Testis (tissue), 3 donors: ENCODE results near the gene CUEDC1. TPM values are rescaled to one million over a fixed set of nuclear protein-coding genes. Genes with fewer than 3 reads are reported as not detected.

ENCODE experiments used
- DNase-seq: peaks from one replicate; pipeline ENCODE4 v3.0.0-alpha.2; 2019
- H3K27ac ChIP-seq, 2 donors: fragments of 200-600 bp; sonication (generic); one replicate each; pipeline ENCODE4 v1.5.1; 2019
- H3K27me3 ChIP-seq: fragments of 200-600 bp; sonication (generic); one replicate; pipeline ENCODE4 v1.5.1; 2019
- H3K36me3 ChIP-seq: fragments of 200-600 bp; sonication (generic); one replicate; pipeline ENCODE4 v1.5.1; 2017; ENCODE audit warnings: low read depth; ENCODE audit errors: missing control alignments
- H3K4me1 ChIP-seq: fragments of 200-600 bp; sonication (generic); one replicate; pipeline ENCODE4 v1.5.1; 2019
- H3K4me3 ChIP-seq, 2 donors: fragments of 200-600 bp; sonication (generic); one replicate each; pipeline ENCODE4 v1.5.1; 2017 to 2019
- H3K9me3 ChIP-seq: fragments of 200-600 bp; sonication (generic); one replicate; pipeline ENCODE4 v1.5.1; 2017
- POLR2A ChIP-seq: fragments of 450-650 bp; IDR thresholded peaks from one replicate; pipeline ENCODE4 v1.6.1; 2017; ENCODE audit warnings: antibody characterized with exemption, mild to moderate bottlenecking, moderate library complexity
- WGBS, 2 donors: methylation state at CpG; one replicate each; pipeline ENCODE4 v1.1.5; 2018; 5-methylcytosine and 5-hydroxymethylcytosine counted together
- intact Hi-C: fragments of 100-400 bp; cut with DNase I; formaldehyde crosslinking; loops from one replicate; pipeline ENCODE4 v1.15.1; 2023; ENCODE audit warnings: low total_unique reads
- polyA plus RNA-seq: library from polyadenylated mRNA; stranded (reverse); fragments of 350-450 nt; fragmentation: Illumina TruSeq; extraction: RNeasy Lipid Tissue Mini Kit (QIAGEN cat#74804); gene quantifications from one replicate; pipeline ENCODE4 v1.2.3, GENCODE V29; 2014; ENCODE audit warnings: low read depth, low replicate concordance; ENCODE audit not compliant: insufficient read depth
- total RNA-seq, 2 donors: library from RNA; depleted of rRNA; stranded (reverse); fragments of >200 nt; gene quantifications; one replicate each; pipeline ENCODE4 v1.2.3, GENCODE V29; 2016
- TF ChIP-seq, protein P1 (sequence below), 3 experiments: fragments of 450-650 bp in 2 of 3; fragments of 200-600 bp in 1 of 3; sonication (generic) in 1 of 3; IDR thresholded peaks; one replicate each; pipeline ENCODE4 v1.5.1; 2016 to 2019; ENCODE audit warnings: antibody characterized with exemption in 3 of 3, mild to moderate bottlenecking in 2 of 3, moderate library complexity in 1 of 3

Gene CUEDC1
- total and polyA plus RNA-seq, 3 donors from 2014 or later = 6.5 to 13.3 (median 8.6) TPM

DNA sequence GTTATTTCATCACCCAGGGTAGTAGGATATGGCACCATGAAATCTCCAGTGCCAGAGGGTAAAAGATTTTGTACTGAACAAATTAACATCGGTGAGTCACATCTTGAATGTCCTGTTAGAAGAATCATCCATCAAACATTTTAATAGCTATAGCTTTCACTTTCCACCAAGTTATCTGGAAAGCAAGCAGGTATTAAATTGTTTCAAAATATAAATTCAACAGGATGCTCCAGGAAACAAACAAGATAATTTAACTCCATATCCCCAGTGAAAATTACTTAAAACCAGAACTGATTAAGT lies 30.4 kb upstream of the CUEDC1 start:
- H3K4me3 ChIP-seq = no peak overlapping the region
- intact Hi-C loops = no loop called here
- H3K4me1 ChIP-seq = peaks cover 57% of the 10 kb centered on the region
- no peaks in the 10 kb centered on the region for H3K36me3 ChIP-seq
- no peaks in the 10 kb centered on the region for H3K9me3 ChIP-seq
- DNase-seq = no peak
- no peak overlapping the region for H3K27ac ChIP-seq
- no peaks in the 10 kb centered on the region for H3K27me3 ChIP-seq
- 12 to 38% methylated on average over 1 of the region's 1 CpG for WGBS, 2 donors
- TF ChIP-seq, protein P1, sequence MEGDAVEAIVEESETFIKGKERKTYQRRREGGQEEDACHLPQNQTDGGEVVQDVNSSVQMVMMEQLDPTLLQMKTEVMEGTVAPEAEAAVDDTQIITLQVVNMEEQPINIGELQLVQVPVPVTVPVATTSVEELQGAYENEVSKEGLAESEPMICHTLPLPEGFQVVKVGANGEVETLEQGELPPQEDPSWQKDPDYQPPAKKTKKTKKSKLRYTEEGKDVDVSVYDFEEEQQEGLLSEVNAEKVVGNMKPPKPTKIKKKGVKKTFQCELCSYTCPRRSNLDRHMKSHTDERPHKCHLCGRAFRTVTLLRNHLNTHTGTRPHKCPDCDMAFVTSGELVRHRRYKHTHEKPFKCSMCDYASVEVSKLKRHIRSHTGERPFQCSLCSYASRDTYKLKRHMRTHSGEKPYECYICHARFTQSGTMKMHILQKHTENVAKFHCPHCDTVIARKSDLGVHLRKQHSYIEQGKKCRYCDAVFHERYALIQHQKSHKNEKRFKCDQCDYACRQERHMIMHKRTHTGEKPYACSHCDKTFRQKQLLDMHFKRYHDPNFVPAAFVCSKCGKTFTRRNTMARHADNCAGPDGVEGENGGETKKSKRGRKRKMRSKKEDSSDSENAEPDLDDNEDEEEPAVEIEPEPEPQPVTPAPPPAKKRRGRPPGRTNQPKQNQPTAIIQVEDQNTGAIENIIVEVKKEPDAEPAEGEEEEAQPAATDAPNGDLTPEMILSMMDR (IDR thresholded peaks at IDR 0.05) = no peak
- no peak for TF ChIP-seq POLR2A

DNA sequence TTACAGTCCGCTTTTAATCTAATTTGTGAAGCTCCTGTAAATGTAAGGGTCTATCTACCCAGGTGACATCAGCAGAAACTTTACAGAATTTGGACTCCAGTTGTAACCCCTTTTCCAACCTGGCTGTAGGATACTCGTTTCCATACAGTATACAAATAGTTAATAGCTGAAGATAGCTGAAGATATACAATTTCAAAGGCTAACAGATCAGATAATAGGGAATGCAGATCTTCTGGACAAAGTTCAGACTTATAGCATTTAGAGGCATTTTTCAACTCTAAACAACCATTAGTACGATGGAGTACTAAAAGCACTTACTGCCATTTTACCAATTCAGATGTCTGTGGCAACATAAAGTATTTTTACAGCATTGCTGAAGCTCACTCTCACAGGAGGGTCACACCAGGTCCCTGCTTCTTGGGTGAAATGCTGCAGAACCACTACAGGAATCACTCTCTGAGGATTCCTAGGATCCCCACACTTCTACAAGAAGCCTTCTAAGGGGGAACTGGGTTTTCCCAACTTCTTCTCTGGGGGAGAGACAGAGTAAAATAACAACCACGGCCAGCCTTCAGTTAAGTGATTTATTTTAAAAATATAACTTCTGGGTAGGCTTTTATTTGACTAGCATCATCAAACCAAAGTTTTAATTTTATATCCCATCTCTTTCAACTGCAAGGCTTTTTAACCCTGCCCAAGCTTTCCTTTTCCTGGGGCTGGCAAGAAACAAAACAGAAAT lies 29.9 kb upstream of the CUEDC1 start:
- intact Hi-C loops = no loop called here
- H3K9me3 ChIP-seq = no peaks in the 10 kb centered on the region
- H3K4me3 ChIP-seq = no peak overlapping the region
- no peaks in the 10 kb centered on the region for H3K36me3 ChIP-seq
- H3K27ac ChIP-seq = no peak overlapping the region
- 46 to 50% methylated on average over 4 of the region's 4 CpGs for WGBS, 2 donors
- DNase-seq = no peak
- H3K27me3 ChIP-seq = no peaks in the 10 kb centered on the region
- H3K4me1 ChIP-seq = peaks cover 57% of the 10 kb centered on the region
- TF ChIP-seq, protein P1 (IDR thresholded peaks at IDR 0.05) = no peak
- no peak for TF ChIP-seq POLR2A

DNA sequence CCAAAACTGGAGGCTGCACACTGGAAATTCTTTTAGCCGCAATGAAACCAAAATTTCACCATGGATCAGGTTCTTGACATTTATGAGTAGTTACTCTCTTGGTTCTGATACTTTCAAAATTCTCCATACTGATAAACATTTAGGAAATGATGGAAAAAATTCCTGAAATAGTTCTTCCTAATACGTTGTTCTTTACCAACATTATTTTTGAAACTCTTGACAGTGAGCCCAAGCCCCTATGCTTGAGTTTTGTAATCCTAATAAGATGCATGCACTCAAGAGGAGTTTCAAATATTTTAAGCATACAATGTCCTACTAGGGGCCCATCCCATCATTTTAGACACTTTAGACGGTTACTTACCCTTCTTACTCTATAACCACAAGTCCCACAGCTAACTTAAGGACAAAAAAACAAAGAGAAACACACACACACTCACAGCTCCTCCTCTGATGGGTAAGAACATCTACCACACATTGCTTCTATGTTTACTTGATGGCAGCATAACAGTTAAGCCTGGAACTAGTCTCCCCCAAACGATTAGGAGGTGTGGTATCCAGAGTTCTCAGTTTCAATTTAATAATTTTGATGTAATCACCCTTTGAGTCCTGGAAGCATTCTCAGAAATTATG lies 29.2 kb upstream of the CUEDC1 start:
- Histone ChIP-seq H3K4me3 (no peak overlapping the region), H3K27ac (no peak overlapping the region), H3K36me3 (no peaks in the 10 kb centered on the region), H3K9me3 (no peaks in the 10 kb centered on the region), H3K27me3 (no peaks in the 10 kb centered on the region), H3K4me1 (peaks cover 50% of the 10 kb centered on the region)
- TF ChIP-seq POLR2A = no peak
- TF ChIP-seq, protein P1 (IDR thresholded peaks at IDR 0.05) = no peak
- DNase-seq = no peak
- WGBS, 2 donors = 48 to 55% methylated on average over 4 of the region's 4 CpGs
- intact Hi-C loops = no loop called here

DNA sequence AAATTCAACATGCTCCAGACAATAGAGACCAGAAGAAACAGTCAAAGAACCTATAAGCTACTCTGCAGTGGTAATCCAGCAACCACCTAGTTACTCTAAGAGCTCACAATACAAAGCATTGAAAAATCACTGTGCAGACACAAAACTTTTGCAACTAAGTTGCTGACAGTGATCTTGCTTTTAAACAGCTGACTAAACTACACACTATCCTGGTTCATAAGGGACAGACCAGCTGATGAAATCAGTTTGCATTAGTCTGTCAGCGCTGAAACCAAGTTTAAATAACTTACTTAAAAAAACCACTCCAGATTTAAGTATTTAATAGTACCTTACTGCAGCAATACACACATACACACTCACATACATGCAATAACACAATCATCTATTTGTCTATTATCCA lies 28.2 kb upstream of the CUEDC1 start:
- H3K4me3 ChIP-seq = no peak overlapping the region
- 53 to 84% methylated on average over 1 of the region's 1 CpG for WGBS, 2 donors
- H3K4me1 ChIP-seq = peaks cover 43% of the 10 kb centered on the region
- H3K27me3 ChIP-seq = no peaks in the 10 kb centered on the region
- H3K9me3 ChIP-seq = no peaks in the 10 kb centered on the region
- no peak overlapping the region for H3K27ac ChIP-seq
- no peaks in the 10 kb centered on the region for H3K36me3 ChIP-seq
- intact Hi-C loops = no loop called here
- no peak for DNase-seq
- no peak for TF ChIP-seq POLR2A
- TF ChIP-seq, protein P1 (IDR thresholded peaks at IDR 0.05) = no peak
